H1 (cell line): ENCODE results near the gene QRICH1. TPM values are rescaled to one million over a fixed set of nuclear protein-coding genes. Genes with fewer than 3 reads are reported as not detected.

Experiments used
- ASH2L ChIP-seq: fragments of 200-600, 300-600 bp; sonication (generic); IDR thresholded peaks from one replicate; pipeline ENCODE4 v1.7.1; 2017; ENCODE audit warnings: low read length
- ATF2 ChIP-seq: IDR thresholded peaks from 2 replicates; pipeline ENCODE4 v1.6.1; 2012; ENCODE audit warnings: low read length, inconsistent platforms
- CEBPB ChIP-seq: IDR thresholded peaks from 2 replicates; pipeline ENCODE4 v1.6.1; 2012; ENCODE audit warnings: low read depth, low read length
- CHD2 ChIP-seq: IDR thresholded peaks from 2 replicates; pipeline ENCODE4 v1.6.1; 2012; ENCODE audit warnings: low read length, improper control_type of control experiment
- JUND ChIP-seq: IDR thresholded peaks from 2 replicates; pipeline ENCODE4 v1.6.1; 2011; ENCODE audit warnings: mild to moderate bottlenecking, improper control_type of control experiment, low read length
- POLR2AphosphoS5 ChIP-seq: IDR thresholded peaks from 2 replicates; pipeline ENCODE4 v1.6.1; 2011; ENCODE audit warnings: low read depth, low read length
- POU5F1 ChIP-seq: IDR thresholded peaks from 2 replicates; pipeline ENCODE4 v1.6.1; 2011; ENCODE audit warnings: low read depth, mild to moderate bottlenecking, low read length, moderate library complexity
- RFX5 ChIP-seq: IDR thresholded peaks from 2 replicates; pipeline ENCODE4 v1.6.1; 2011; ENCODE audit warnings: low read depth, low read length, improper control_type of control experiment, borderline replicate concordance
- SAP30 ChIP-seq: fragments of 300-600 bp; sonication (generic); IDR thresholded peaks from 2 replicates; pipeline ENCODE4 v1.7.1; 2012; ENCODE audit warnings: low read length, moderate library complexity, mild to moderate bottlenecking, inconsistent platforms; ENCODE audit not compliant: insufficient read depth, insufficient replicate concordance
- SIN3A ChIP-seq, 2 experiments: IDR thresholded peaks in 1 of 2; conservative IDR thresholded peaks in 1 of 2; 2 replicates each; pipeline ENCODE4 v1.6.1; 2011 to 2012; ENCODE audit warnings: low read length in 2 of 2, improper control_type of control experiment in 1 of 2, low read depth in 1 of 2, mild to moderate bottlenecking in 1 of 2
- TAF1 ChIP-seq: IDR thresholded peaks from 2 replicates; pipeline ENCODE4 v1.6.1; 2011; ENCODE audit warnings: mild to moderate bottlenecking, low read depth, low read length
- TAF7 ChIP-seq: optimal IDR thresholded peaks from 2 replicates; pipeline ENCODE3; 2011; ENCODE audit warnings: low read depth, mild to moderate bottlenecking, inconsistent platforms, low read length, moderate library complexity, borderline replicate concordance
- TBP ChIP-seq: IDR thresholded peaks from 2 replicates; pipeline ENCODE4 v1.6.1; 2011; ENCODE audit warnings: low read depth, low read length, improper control_type of control experiment
- ZNF274 ChIP-seq: IDR thresholded peaks from 2 replicates; pipeline ENCODE4 v1.7.0; 2012; ENCODE audit warnings: low read length, borderline replicate concordance; ENCODE audit errors: extremely low read depth
- polyA plus RNA-seq, 7 experiments: library from polyadenylated mRNA; depleted of rRNA in 3 of 7; stranded (reverse) in 5 of 7; unstranded in 2 of 7; fragments of >200 nt in 5 of 7; fragments of 200-250 nt in 2 of 7; gene quantifications; 1 replicate in 5 of 7; 2 replicates in 1 of 7; 4 replicates in 1 of 7; pipeline versions ENCODE4 v1.2.1 to v1.2.3, GENCODE V29; 2011 to 2013; ENCODE audit warnings: missing spikeins in 2 of 7, mixed read lengths in 2 of 7
- total RNA-seq: library from RNA; stranded (reverse); fragmentation: NEBNext Ultra II Directional; extraction: Animal tissue kit (Norgen Biotek cat#: 25700); gene quantifications from 2 replicates; pipeline ENCODE4 v1.2.1, GENCODE V29; 2021

QRICH1 gene
- total and polyA plus RNA-seq, 2 of the 8 experiments (the other 6 are each of a cell fraction or from before 2014, with no cell fraction given): 128 to 142 TPM

DNA sequence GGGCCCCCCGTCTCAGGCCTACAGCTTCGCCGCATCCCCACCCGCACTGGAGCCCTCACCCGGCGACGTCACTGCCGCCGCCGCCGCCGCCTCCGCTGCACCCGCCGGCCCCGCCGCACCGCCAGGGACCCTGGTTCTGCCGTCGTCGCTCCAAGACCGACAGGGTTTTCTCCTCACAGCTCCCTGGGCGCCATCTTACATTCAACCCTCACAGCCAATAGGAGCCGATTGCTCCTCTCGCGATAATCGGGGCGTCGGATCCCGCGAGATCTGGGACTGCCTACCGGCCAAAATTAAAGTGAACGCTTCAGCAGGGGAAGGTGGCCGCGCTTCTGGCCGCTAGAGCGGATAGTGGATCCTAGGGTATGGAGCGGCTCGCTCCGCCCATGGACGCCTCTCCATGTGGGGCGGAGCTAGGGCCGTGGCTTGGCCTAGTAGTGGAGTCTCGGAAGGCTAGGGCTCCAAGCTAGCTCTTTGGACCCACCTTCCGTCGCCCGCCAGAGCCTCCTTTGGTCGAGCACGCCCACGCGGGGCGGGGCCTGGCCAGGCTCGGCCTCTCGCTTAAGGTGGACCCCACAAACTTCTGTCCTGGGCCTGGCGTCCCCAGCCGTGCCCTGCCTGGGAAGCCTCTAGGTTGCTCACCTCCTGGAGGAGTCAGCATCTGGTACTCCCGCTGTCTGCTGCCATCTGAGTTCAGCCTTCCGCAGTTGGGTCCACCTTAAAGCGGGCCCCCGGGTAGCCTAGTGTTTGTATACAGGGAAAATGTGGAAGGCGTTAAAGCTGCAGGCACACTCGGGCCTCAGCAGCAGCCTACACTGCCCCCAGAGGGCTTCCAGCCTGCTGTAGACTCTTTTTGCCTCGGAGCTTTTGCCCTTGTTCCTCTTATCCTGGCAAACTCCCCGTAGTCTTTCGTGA lies at the start of gene QRICH1 (continued):
- TF ChIP-seq TBP (peak; percentile 95), RFX5 (no peak), ZNF274 (no peak), SIN3A (conservative IDR thresholded peaks at IDR 0.05 in 1 of 2, IDR thresholded peaks at IDR 0.05 in 1 of 2; ENCODE audit: low read depth in 1 of 2, low read length in 2 of 2) (peak in 1 of 2 experiments; percentile 69; a peak in 1 of 4 replicates), JUND (no peak), POU5F1 (no peak), TAF1 (peak; percentile 99), POLR2AphosphoS5 (peak; percentile 95), ASH2L (peak; percentile 67), SAP30 (no peak), CHD2 (peak; percentile 100), ATF2 (no peak; the same call in 1 of the 2 replicates), TAF7 (peak; percentile 95), CEBPB (no peak)
